Gastroesophageal sphincter (tissue), 3 donors: ENCODE results near the gene IRF2.

Experiments
- POLR2A ChIP-seq, 2 donors: fragments of 450-650 bp; IDR thresholded peaks; one replicate each; pipeline ENCODE4 v1.6.1; 2017; ENCODE audit warnings: antibody characterized with exemption in 2 of 2, mild to moderate bottlenecking in 2 of 2, moderate library complexity in 1 of 2
- POLR2AphosphoS5 ChIP-seq: sonication (generic); formaldehyde crosslinking; IDR thresholded peaks from one replicate; pipeline ENCODE4 v1.6.1; 2017; ENCODE audit warnings: antibody characterized with exemption
- TF ChIP-seq, protein P1 (sequence below), 4 experiments: fragments of 200-600 bp in 2 of 4; fragments of 450-650 bp in 2 of 4; sonication (generic) in 1 of 4; IDR thresholded peaks; one replicate each; pipeline ENCODE4 v1.5.1; 2017 to 2019; ENCODE audit warnings: antibody characterized with exemption in 4 of 4, mild to moderate bottlenecking in 2 of 4, moderate library complexity in 2 of 4

DNA sequence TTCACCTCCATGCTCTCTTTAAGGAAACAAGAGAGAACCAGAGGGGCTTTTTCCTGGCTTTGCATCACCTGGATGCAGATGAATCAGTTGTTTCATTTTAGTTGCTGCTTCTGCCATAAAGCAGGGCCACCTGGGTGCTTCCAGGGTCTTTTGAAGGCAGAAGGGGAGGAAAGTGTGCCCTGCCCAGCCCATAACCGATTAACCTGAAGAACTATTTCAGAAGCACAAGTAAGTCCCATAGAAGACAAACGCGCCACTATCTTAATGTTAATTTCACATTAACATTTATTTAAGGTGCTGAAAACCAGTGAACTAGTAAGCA lies 32.1 kb downstream of the IRF2 start:
- TF ChIP-seq, protein P1, sequence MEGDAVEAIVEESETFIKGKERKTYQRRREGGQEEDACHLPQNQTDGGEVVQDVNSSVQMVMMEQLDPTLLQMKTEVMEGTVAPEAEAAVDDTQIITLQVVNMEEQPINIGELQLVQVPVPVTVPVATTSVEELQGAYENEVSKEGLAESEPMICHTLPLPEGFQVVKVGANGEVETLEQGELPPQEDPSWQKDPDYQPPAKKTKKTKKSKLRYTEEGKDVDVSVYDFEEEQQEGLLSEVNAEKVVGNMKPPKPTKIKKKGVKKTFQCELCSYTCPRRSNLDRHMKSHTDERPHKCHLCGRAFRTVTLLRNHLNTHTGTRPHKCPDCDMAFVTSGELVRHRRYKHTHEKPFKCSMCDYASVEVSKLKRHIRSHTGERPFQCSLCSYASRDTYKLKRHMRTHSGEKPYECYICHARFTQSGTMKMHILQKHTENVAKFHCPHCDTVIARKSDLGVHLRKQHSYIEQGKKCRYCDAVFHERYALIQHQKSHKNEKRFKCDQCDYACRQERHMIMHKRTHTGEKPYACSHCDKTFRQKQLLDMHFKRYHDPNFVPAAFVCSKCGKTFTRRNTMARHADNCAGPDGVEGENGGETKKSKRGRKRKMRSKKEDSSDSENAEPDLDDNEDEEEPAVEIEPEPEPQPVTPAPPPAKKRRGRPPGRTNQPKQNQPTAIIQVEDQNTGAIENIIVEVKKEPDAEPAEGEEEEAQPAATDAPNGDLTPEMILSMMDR (IDR thresholded peaks at IDR 0.05), result no peak
- no peak for TF ChIP-seq POLR2A (IDR thresholded peaks at IDR 0.05)
- TF ChIP-seq POLR2AphosphoS5, result no peak
